GM12878 (cell line): ENCODE data around the gene C12orf56. TPM values are rescaled to one million over a fixed set of nuclear protein-coding genes. Genes with fewer than 3 reads are reported as not detected.

Source experiments
- ATAC-seq: fragments of 200-7000 bp; cut with Tn5 transposase; 3 replicates; pipeline ENCODE4 v1.9.1; 2020; ENCODE audit warnings: mild to moderate bottlenecking, moderate library complexity
- BruUV-seq: library from RNA; stranded (reverse); fragments of 400-500 nt; replicated peaks from 2 replicates; lab custom pipeline; 2021; lab: Mats Ljungman, UMichigan
- CTCF ChIA-PET: fragments of 300-600 bp; sonication (Branson Sonifier 250); formaldehyde crosslinking; extraction: SDS; loops from one replicate; lab custom pipeline; 2021; ENCODE audit warnings: inconsistent platforms; lab: Yijun Ruan, JAX
- POLR2A ChIA-PET: fragments of 350-600 bp; formaldehyde crosslinking; extraction: SDS; loops from one replicate; lab custom pipeline; 2021; ENCODE audit warnings: inconsistent platforms; lab: Charles Lee
- RAD21 ChIA-PET: fragments of 300-600 bp; sonication (Branson Sonifier 250); formaldehyde crosslinking; loops from one replicate; lab custom pipeline; 2023; ENCODE audit warnings: antibody characterized with exemption; ENCODE audit not compliant: unreplicated experiment; lab: Charles Lee
- SMC1A ChIA-PET: fragments of 300-600 bp; sonication (Branson Sonifier 250); formaldehyde crosslinking; loops from one replicate; lab custom pipeline; 2023; ENCODE audit not compliant: unreplicated experiment, uncharacterized antibody; lab: Charles Lee
- DNase-seq: peaks from one replicate; pipeline ENCODE4 v3.0.0-alpha.2; 2011; ENCODE audit warnings: low read depth, low spot score
- FAIRE-seq: peaks from 3 replicates; lab custom pipeline; 2011; peaks lifted over from hg19 to GRCh38; lab: Jason Lieb, UNC
- H2AFZ ChIP-seq: 2 replicates; pipeline ENCODE4 v1.6.0; 2011; ENCODE audit warnings: low read depth, low read length, control low read depth; ENCODE audit not compliant: control insufficient read depth
- H3K27ac ChIP-seq: 2 replicates; pipeline ENCODE4 v1.5.1; 2011; ENCODE audit warnings: control low read depth; ENCODE audit not compliant: control insufficient read depth, insufficient read depth
- H3K27me3 ChIP-seq, 2 experiments: replicated peaks in 1 of 2; 2 replicates each; pipeline versions ENCODE4 v1.6.0 to v1.6.1; 2011; ENCODE audit warnings: low read length in 1 of 2; ENCODE audit not compliant: control insufficient read depth in 2 of 2, insufficient read depth in 2 of 2
- H3K36me3 ChIP-seq, 2 experiments: 2 replicates each; pipeline ENCODE4 v1.5.1; 2011; ENCODE audit warnings: low read length in 1 of 2; ENCODE audit not compliant: control insufficient read depth in 2 of 2, insufficient read depth in 2 of 2
- H3K4me1 ChIP-seq: 2 replicates; pipeline ENCODE4 v1.6.1; 2011; ENCODE audit warnings: mild to moderate bottlenecking, low read length, moderate library complexity, mixed read lengths; ENCODE audit not compliant: control insufficient read depth, insufficient read depth
- H3K4me2 ChIP-seq: 2 replicates; pipeline ENCODE4 v1.6.0; 2011; ENCODE audit warnings: control low read depth; ENCODE audit not compliant: control insufficient read depth, insufficient read depth
- H3K4me3 ChIP-seq: fragments of 200-600 bp; sonication (generic); 2 replicates; pipeline ENCODE4 v1.5.1; 2016
- H3K79me2 ChIP-seq: 2 replicates; pipeline ENCODE4 v1.6.0; 2011; ENCODE audit warnings: low read length; ENCODE audit not compliant: control insufficient read depth, insufficient read depth
- H3K9ac ChIP-seq: 2 replicates; pipeline ENCODE4 v1.8.0; 2011; ENCODE audit warnings: low read length, control low read depth, mixed read lengths; ENCODE audit not compliant: control insufficient read depth, insufficient read depth
- H3K9me3 ChIP-seq: replicated peaks from 3 replicates; pipeline ENCODE4 v1.5.1; 2011; ENCODE audit warnings: mild to moderate bottlenecking, low read length; ENCODE audit not compliant: control insufficient read depth, insufficient read depth
- H4K20me1 ChIP-seq: 2 replicates; pipeline ENCODE4 v1.6.0; 2011; ENCODE audit not compliant: control insufficient read depth, insufficient read depth
- E4F1 ChIP-seq: fragments of 450-650 bp; IDR thresholded peaks from 2 replicates; pipeline ENCODE4 v1.6.1; 2018; ENCODE audit warnings: borderline replicate concordance, mild to moderate bottlenecking; ENCODE audit not compliant: partially characterized antibody
- EGR1 ChIP-seq, 2 experiments: IDR thresholded peaks; 1 replicate in 1 of 2; 2 replicates in 1 of 2; pipeline ENCODE4 v1.6.1; 2011 to 2012; ENCODE audit warnings: low read depth in 2 of 2, low read length in 2 of 2, borderline replicate concordance in 1 of 2, mild to moderate bottlenecking in 1 of 2, moderate library complexity in 1 of 2
- GABPA ChIP-seq: IDR thresholded peaks from 2 replicates; pipeline ENCODE4 v1.6.1; 2014; ENCODE audit warnings: antibody characterized with exemption, low read depth, mild to moderate bottlenecking, inconsistent platforms
- HSF1 ChIP-seq: fragments of 150-350 bp; IDR thresholded peaks from 2 replicates; pipeline ENCODE4 v1.6.1; 2014; ENCODE audit warnings: mild to moderate bottlenecking, low read depth, low read length
- KLF5 ChIP-seq: fragments of 450-650 bp; IDR thresholded peaks from 2 replicates; pipeline ENCODE4 v1.6.1; 2014; ENCODE audit warnings: mild to moderate bottlenecking; ENCODE audit not compliant: partially characterized antibody
- MLLT1 ChIP-seq: fragments of 450-650 bp; IDR thresholded peaks from 2 replicates; pipeline ENCODE4 v1.6.1; 2016; ENCODE audit warnings: mild to moderate bottlenecking
- SMAD1 ChIP-seq: fragments of 450-650 bp; IDR thresholded peaks from 2 replicates; pipeline ENCODE4 v1.6.1; 2018; ENCODE audit warnings: mild to moderate bottlenecking, low read depth; ENCODE audit not compliant: partially characterized antibody
- STAT3 ChIP-seq: IDR thresholded peaks from 2 replicates; pipeline ENCODE4 v1.6.1; 2011; ENCODE audit warnings: low read depth, low read length, improper control_type of control experiment
- ZBTB40 ChIP-seq: fragments of 450-650 bp; IDR thresholded peaks from 2 replicates; pipeline ENCODE4 v1.6.1; 2016; ENCODE audit warnings: mild to moderate bottlenecking, moderate library complexity, borderline replicate concordance
- WGBS: methylation state at CpG from one replicate; pipeline ENCODE4 v1.1.6; 2016; ENCODE audit warnings: low lambda C conversion rate; ENCODE audit not compliant: insufficient replicate concordance, insufficient coverage; ENCODE audit errors: missing lambda C conversion rate; 5-methylcytosine and 5-hydroxymethylcytosine counted together
- in situ Hi-C: fragments of 300-500 bp; cut with MboI; formaldehyde crosslinking; loops from 9 replicates; pipeline ENCODE4 v1.14.3; 2018; ENCODE audit warnings: mixed read lengths
- intact Hi-C: fragments of 100-400 bp; cut with micrococcal nuclease; formaldehyde crosslinking; loops from one replicate; pipeline ENCODE4 v1.14.2; 2022; ENCODE audit not compliant: unreplicated experiment
- polyA plus RNA-seq, 11 experiments: library from polyadenylated mRNA; depleted of rRNA in 4 of 11; unstranded in 6 of 11; stranded (reverse) in 5 of 11; fragments of >200 nt; fragmentation: Nextera tagmentation in 4 of 11; fragmentation: Illumina TruSeq in 1 of 11; extraction: Ambion mirVana in 4 of 11; extraction: Trizol in 1 of 11; gene quantifications; 1 replicate in 1 of 11; 2 replicates in 10 of 11; pipeline versions ENCODE4 v1.2.1 to v1.2.3, GENCODE V29; 2011 to 2016; ENCODE audit warnings: inconsistent platforms in 2 of 11, missing spikeins in 2 of 11, low read depth in 1 of 11
- total RNA-seq, 4 experiments: library from RNA; depleted of rRNA in 3 of 4; stranded (reverse); fragments of >200 nt in 3 of 4; fragmentation: Illumina TruSeq in 1 of 4; extraction: Trizol in 1 of 4; gene quantifications; 2 replicates each; pipeline versions ENCODE4 v1.2.1 to v1.2.3, GENCODE V29; 2013 to 2021

Gene C12orf56
- total and polyA plus RNA-seq, 10 of the 15 experiments (the other 5 are each of a cell fraction or from before 2014, with no cell fraction given) = not detected

GRCh38 chr12:64411427-64411826 lies 20.9 kb upstream of the C12orf56 start (continued):
- TF ChIP-seq E4F1 (no peak), KLF5 (no peak), SMAD1 (no peak)

GRCh38 chr12:64407342-64408223 lies 17.0 kb upstream of the C12orf56 start:
- no peak for FAIRE-seq
- Histone ChIP-seq H3K27me3 (no peaks in the 10 kb centered on the region), H3K9me3 (no peaks in the 10 kb centered on the region), H3K9ac (no peak overlapping the region), H3K79me2 (peaks cover 39% of the 10 kb centered on the region), H3K4me2 (0 out of 2 replicates have a peak overlapping the region, but pooled peaks have one; percentile 15), H3K36me3 (no peaks in the 10 kb centered on the region; a peak in 3 of 4 replicates), H3K4me3 (no peak overlapping the region), H3K27ac (no peak overlapping the region), H3K4me1 (peaks cover 4% of the 10 kb centered on the region), H4K20me1 (no peaks in the 10 kb centered on the region), H2AFZ (no peak overlapping the region)
- RAD21 ChIA-PET = no interaction called here
- WGBS = 87% methylated on average over 9 of the region's 9 CpGs
- no TSS peak for BruUV-seq
- intact Hi-C loops = loop anchor here (10.0 kb wide), 1 partner anchor 1757 kb away; the partner anchor contains the start of gene TMBIM4
- SMC1A ChIA-PET = no interaction called here
- in situ Hi-C loops = loop anchor here (5.0 kb wide), 1 partner anchor 40 kb away; no protein-coding TSS in a partner anchor
- POLR2A ChIA-PET = interaction anchor here (0.6 kb wide), 1 partner anchor 144 kb away, joined by 4 read pairs; no protein-coding TSS in a partner anchor
- no peak for ATAC-seq
- CTCF ChIA-PET = no interaction called here
- no peak for DNase-seq
- no peak for TF ChIP-seq ZBTB40
- TF ChIP-seq EGR1 (IDR thresholded peaks at IDR 0.05; ENCODE audit: borderline replicate concordance in 1 of 2, low read depth in 2 of 2, low read length in 2 of 2) = no peak
- no peak for TF ChIP-seq MLLT1
- no peak for TF ChIP-seq HSF1
- TF ChIP-seq GABPA = no peak
- TF ChIP-seq STAT3 = no peak
